SK-N-MC (cell line): ENCODE results near the gene NCOA4.

Experiments
- EZH2 ChIP-seq: fragments of 200-600 bp; sonication (generic); IDR thresholded peaks from one replicate; pipeline ENCODE4 v1.6.1; 2017; ENCODE audit warnings: antibody characterized with exemption
- FOXP2 ChIP-seq: optimal IDR thresholded peaks from 2 replicates; pipeline ENCODE3; 2011; ENCODE audit warnings: mild to moderate bottlenecking, moderate library complexity; ENCODE audit not compliant: insufficient read depth; ENCODE audit errors: extremely low read length, control extremely low read depth
- POLR2AphosphoS5 ChIP-seq: IDR thresholded peaks from 2 replicates; pipeline ENCODE4 v1.6.1; 2012; ENCODE audit warnings: mild to moderate bottlenecking, low read depth, low read length, borderline replicate concordance

- TF ChIP-seq POLR2AphosphoS5 (no peak), EZH2 (no peak), FOXP2 (no peak)
Measured at GRCh38 chr10:46004963-46005362, 25.5 kb downstream of the NCOA4 start.
